Measurements from ENCODE around the gene DACH2.

DACH2 gene

GRCh38 chrX:86829786-86830185 lies 681.5 kb downstream of the DACH2 start:
- DNase-seq, result no peak

GRCh38 chrX:86830685-86831084 lies 682.4 kb downstream of the DACH2 start:
- no peak for DNase-seq

- no peak for DNase-seq
Observed at GRCh38 chrX:86845101-86845500, 696.9 kb downstream of the DACH2 start.
